Right lobe of liver (tissue), 6 donors: Measurements from ENCODE around the gene CXCL6. TPM values are rescaled to one million over a fixed set of nuclear protein-coding genes. Genes with fewer than 3 reads are reported as not detected.

Experiments used
- ATAC-seq, 4 donors: fragments of 200-7000 bp; cut with Tn5 transposase; one replicate each; pipeline ENCODE4 v1.9.1; 2020; ENCODE audit warnings: mild to moderate bottlenecking in 4 of 4, moderate library complexity in 4 of 4
- DNase-seq, 3 donors: peaks; one replicate each; pipeline ENCODE4 v3.0.0-alpha.2; 2020
- H3K27ac ChIP-seq, 3 donors: fragments of 200-600 bp; one replicate each; pipeline ENCODE4 v1.8.0; 2022
- H3K27me3 ChIP-seq, 2 donors: fragments of 200-600 bp; one replicate each; pipeline ENCODE4 v1.8.0; 2022
- H3K36me3 ChIP-seq, 4 donors: fragments of 200-600 bp; sonication (generic) in 1 of 4; one replicate each; pipeline versions ENCODE4 v1.5.1 to v1.8.0; 2017 to 2022; ENCODE audit warnings: control low read depth in 1 of 4
- H3K4me1 ChIP-seq, 4 donors: fragments of 200-600 bp; sonication (generic) in 1 of 4; one replicate each; pipeline versions ENCODE4 v1.5.1 to v1.8.0; 2017 to 2022; ENCODE audit warnings: control low read depth in 1 of 4
- H3K4me3 ChIP-seq, 3 donors: fragments of 200-600 bp; one replicate each; pipeline ENCODE4 v1.8.0; 2022
- H3K9me3 ChIP-seq, 4 donors: fragments of 200-600 bp; sonication (generic) in 1 of 4; one replicate each; pipeline versions ENCODE4 v1.5.1 to v1.8.0; 2017 to 2022; ENCODE audit warnings: control low read depth in 1 of 4
- CTCF ChIP-seq, 4 donors: fragments of 200-600 bp in 3 of 4; fragments of 450-650 bp in 1 of 4; IDR thresholded peaks; one replicate each; pipeline versions ENCODE4 v1.5.1 to v1.8.0; 2016 to 2022; ENCODE audit warnings: antibody characterized with exemption in 4 of 4, mild to moderate bottlenecking in 2 of 4
- POLR2A ChIP-seq: fragments of 450-650 bp; IDR thresholded peaks from one replicate; pipeline ENCODE4 v1.6.1; 2017; ENCODE audit warnings: antibody characterized with exemption, mild to moderate bottlenecking
- WGBS: methylation state at CpG from one replicate; pipeline ENCODE4 v1.1.6; 2018; ENCODE audit warnings: low coverage, low lambda C conversion rate; ENCODE audit not compliant: insufficient coverage; ENCODE audit errors: missing lambda C conversion rate; 5-methylcytosine and 5-hydroxymethylcytosine counted together
- intact Hi-C, 2 donors: fragments of 100-400 bp; cut with DNase I; formaldehyde crosslinking; loops; one replicate each; pipeline versions ENCODE4 v1.11.2 to v1.14.1; 2022
- long read RNA-seq: library from polyadenylated mRNA; unstranded; transcript quantifications from one replicate; pipeline ENCODE4 v2.0.0, GENCODE V29; 2019
- total RNA-seq, 6 experiments: library from RNA; depleted of rRNA in 2 of 6; stranded (reverse); fragments of >200 nt in 2 of 6; fragmentation: NEBNext Ultra II Directional in 3 of 6; extraction: Animal tissue kit (Norgen Biotek cat#: 25700) in 3 of 6; gene quantifications; one replicate each; pipeline versions ENCODE4 v1.1.0 to v1.2.4, GENCODE V29; 2016 to 2023
- donor health status: DM: no; HTN: yes; CAD: no.
- donor health status: DM: no; HTN: no; CAD: no.
- donor health status: DM: no; HTN: no; CAD: no.
- donor health status: DM: no; HTN: yes; CAD: no.
- donor health status: DM: no; HTN: yes; CAD: no.

Gene CXCL6
- 10 to 100 TPM in 2 of 6 experiments, 1 to 10 TPM in 3, under 1 TPM in 1; 0.68 to 22.7 (median 5.4) TPM for total RNA-seq
- long read RNA-seq, partial matches to known transcripts: 0 of 1 reads
- long read RNA-seq, other reads (novel, unspliced or antisense): 0 of 1 reads

DNA sequence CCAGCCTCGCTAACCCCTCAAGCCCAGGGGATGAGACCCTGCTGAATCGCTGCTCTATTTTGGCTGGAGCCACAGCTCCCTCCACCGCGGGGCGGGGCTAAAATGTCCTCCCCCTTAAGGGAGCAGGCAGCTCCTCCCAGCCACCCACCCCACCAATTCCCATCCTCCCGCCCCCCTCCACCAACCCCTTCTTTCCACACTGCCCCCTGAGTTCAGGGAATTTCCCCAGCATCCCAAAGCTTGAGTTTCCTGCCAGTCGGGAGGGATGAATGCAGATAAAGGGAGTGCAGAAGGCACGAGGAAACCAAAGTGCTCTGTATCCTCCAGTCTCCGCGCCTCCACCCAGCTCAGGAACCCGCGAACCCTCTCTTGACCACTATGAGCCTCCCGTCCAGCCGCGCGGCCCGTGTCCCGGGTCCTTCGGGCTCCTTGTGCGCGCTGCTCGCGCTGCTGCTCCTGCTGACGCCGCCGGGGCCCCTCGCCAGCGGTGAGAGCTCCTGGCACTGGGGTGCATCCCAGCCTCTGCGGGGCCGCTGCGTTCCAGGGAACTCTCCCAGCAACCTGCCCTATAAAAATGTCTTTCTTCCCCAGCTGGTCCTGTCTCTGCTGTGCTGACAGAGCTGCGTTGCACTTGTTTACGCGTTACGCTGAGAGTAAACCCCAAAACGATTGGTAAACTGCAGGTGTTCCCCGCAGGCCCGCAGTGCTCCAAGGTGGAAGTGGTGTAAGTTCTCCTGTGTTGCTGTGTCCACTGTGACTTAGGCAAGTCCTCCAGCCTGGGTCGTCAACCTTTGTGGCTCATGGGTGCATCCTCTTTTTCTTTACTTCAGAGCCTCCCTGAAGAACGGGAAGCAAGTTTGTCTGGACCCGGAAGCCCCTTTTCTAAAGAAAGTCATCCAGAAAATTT lies at the start of gene CXCL6:
Gene CXCL6 (plus strand): TSS at position 306 of the 907 bp plus-strand sequence. CDS start 73 bp downstream, at position 379.
- Histone ChIP-seq H3K9me3 (no peaks in the 10 kb centered on the region), H3K4me3 (peak within 1 kb of the TSS; percentile 16 to 27 (median 17)), H3K27me3 (no peaks in the 10 kb centered on the region), H3K36me3 (no peaks in the 10 kb centered on the region), H3K4me1 (peaks cover 0 to 3% (median 0%) of the 10 kb centered on the region in 4 donors), H3K27ac (no peak within 1 kb of the TSS)
- 5% methylated on average over 15 of the region's 41 CpGs for WGBS
- intact Hi-C loops: no loop called here
- ATAC-seq (peak; percentile 63 to 71 (median 65)), DNase-seq (peak; percentile 54 to 58 (median 55))
- TF ChIP-seq POLR2A (no peak), CTCF (IDR thresholded peaks at IDR 0.05) (no peak)

GRCh38 chr4:73788411-73788810 lies 48.1 kb upstream of the CXCL6 start:
- H3K4me3 ChIP-seq: no peak overlapping the region
- WGBS: 59% methylated on average over 2 of the region's 2 CpGs
- TF ChIP-seq CTCF (IDR thresholded peaks at IDR 0.05) (no peak), POLR2A (no peak)
- no peaks in the 10 kb centered on the region for H3K36me3 ChIP-seq
- H3K27me3 ChIP-seq: no peaks in the 10 kb centered on the region
- H3K27ac ChIP-seq: no peak overlapping the region
- intact Hi-C loops: no loop called here
- no peaks in the 10 kb centered on the region for H3K4me1 ChIP-seq
- ATAC-seq: no peak
- H3K9me3 ChIP-seq: no peaks in the 10 kb centered on the region
- DNase-seq: no peak

DNA sequence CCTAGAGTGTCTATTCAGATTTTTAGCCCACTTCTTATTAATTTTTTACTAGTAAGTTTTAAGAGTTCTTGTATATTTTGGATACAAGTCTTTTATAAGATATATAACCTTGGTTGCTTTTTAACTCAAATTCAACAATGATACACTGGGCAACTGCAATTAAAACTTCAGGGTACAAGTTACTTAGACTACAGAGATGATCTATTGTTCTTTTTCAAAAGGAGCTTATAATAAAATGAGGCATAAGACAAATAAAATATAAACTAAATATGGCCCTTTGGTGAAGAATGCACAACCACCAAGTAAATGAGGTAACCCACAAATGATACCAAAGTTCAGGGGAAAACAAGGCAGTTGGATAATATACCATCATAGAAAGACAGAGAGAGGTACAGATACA lies 37.6 kb upstream of the CXCL6 start:
- no peak for TF ChIP-seq CTCF (IDR thresholded peaks at IDR 0.05)
- no peak for TF ChIP-seq POLR2A
- Histone ChIP-seq H3K4me3 (no peak overlapping the region), H3K27ac (no peak overlapping the region), H3K27me3 (no peaks in the 10 kb centered on the region), H3K4me1 (no peaks in the 10 kb centered on the region), H3K36me3 (no peaks in the 10 kb centered on the region), H3K9me3 (no peaks in the 10 kb centered on the region)
- intact Hi-C loops: no loop called here
- ATAC-seq (no peak), DNase-seq (no peak)

GRCh38 chr4:73800206-73800605 lies 36.3 kb upstream of the CXCL6 start:
- Histone ChIP-seq H3K36me3 (no peaks in the 10 kb centered on the region), H3K27me3 (no peaks in the 10 kb centered on the region), H3K4me3 (no peak overlapping the region), H3K4me1 (no peaks in the 10 kb centered on the region), H3K9me3 (no peaks in the 10 kb centered on the region), H3K27ac (no peak overlapping the region)
- TF ChIP-seq CTCF (IDR thresholded peaks at IDR 0.05) (no peak), POLR2A (no peak)
- 58% methylated on average over 2 of the region's 2 CpGs for WGBS
- ATAC-seq: no peak
- intact Hi-C loops: no loop called here
- DNase-seq: no peak
